Neural cell (in vitro differentiated cells): ENCODE data around the gene RFWD3. TPM values are rescaled to one million over a fixed set of nuclear protein-coding genes. Genes with fewer than 3 reads are reported as not detected.

Experiments
- H2AFZ ChIP-seq: fragments of 200-600, 300-800 bp; sonication (generic), shearing (Covaris generic); 2 replicates; pipeline ENCODE4 v1.6.0; 2014; ENCODE audit warnings: low read depth, mild to moderate bottlenecking, antibody characterized with exemption, low read length, moderate library complexity
- H3F3A ChIP-seq: fragments of 200-600 bp; shearing (Covaris generic); 2 replicates; pipeline ENCODE4 v1.6.1; 2016; ENCODE audit warnings: mild to moderate bottlenecking, moderate library complexity, mixed read lengths, antibody characterized with exemption, low read length; ENCODE audit not compliant: insufficient read depth, poor library complexity, severe bottlenecking
- H3K27ac ChIP-seq: fragments of 200-600, 300-800 bp; sonication (generic), shearing (Covaris generic); 2 replicates; pipeline ENCODE4 v1.5.1; 2014; ENCODE audit warnings: mild to moderate bottlenecking, low read length, moderate library complexity
- H3K27me3 ChIP-seq: fragments of 300-800, 200-600 bp; sonication (generic), shearing (Covaris generic); 2 replicates; pipeline ENCODE4 v1.6.0; 2014; ENCODE audit warnings: mild to moderate bottlenecking, low read depth, low read length, moderate library complexity; ENCODE audit not compliant: insufficient read depth
- H3K36me3 ChIP-seq: fragments of 300-800, 200-600 bp; sonication (generic), shearing (Covaris generic); 2 replicates; pipeline ENCODE4 v1.5.1; 2014; ENCODE audit warnings: mild to moderate bottlenecking, antibody characterized with exemption, low read length, moderate library complexity; ENCODE audit not compliant: insufficient read depth
- H3K4me2 ChIP-seq: fragments of 300-800, 200-600 bp; sonication (generic), shearing (Covaris generic); 2 replicates; pipeline ENCODE4 v1.6.0; 2014; ENCODE audit warnings: mild to moderate bottlenecking, low read length
- H3K4me3 ChIP-seq: fragments of 300-800, 200-600 bp; sonication (generic), shearing (Covaris generic); 2 replicates; pipeline ENCODE4 v1.5.1; 2014; ENCODE audit warnings: mild to moderate bottlenecking, low read length, moderate library complexity
- H3K79me2 ChIP-seq: fragments of 200-600 bp; shearing (Covaris generic); replicated peaks from 2 replicates; pipeline ENCODE4 v1.6.0; 2014; ENCODE audit warnings: mild to moderate bottlenecking, low read length, moderate library complexity; ENCODE audit not compliant: insufficient read depth
- H3K9ac ChIP-seq: fragments of 300-800, 200-600 bp; sonication (generic), shearing (Covaris generic); 2 replicates; pipeline ENCODE4 v1.6.1; 2016; ENCODE audit warnings: mild to moderate bottlenecking, low read length, mixed read lengths
- H3K9me2 ChIP-seq: fragments of 200-600 bp; shearing (Covaris generic); 2 replicates; pipeline ENCODE4 v1.6.1; 2016; ENCODE audit warnings: mild to moderate bottlenecking, low read length, mixed read lengths; ENCODE audit not compliant: insufficient read depth
- H3K9me3 ChIP-seq: fragments of 200-600, 300-800 bp; sonication (generic), shearing (Covaris generic); 2 replicates; pipeline ENCODE4 v1.6.1; 2016; ENCODE audit warnings: mild to moderate bottlenecking, mixed run types, low read length, moderate library complexity, mixed read lengths
- H4K20me1 ChIP-seq: fragments of 200-600 bp; shearing (Covaris generic); 2 replicates; pipeline ENCODE4 v1.6.1; 2016; ENCODE audit warnings: mild to moderate bottlenecking, mixed run types; ENCODE audit not compliant: insufficient read depth
- CTCF ChIP-seq: fragments of 450-650 bp; IDR thresholded peaks from 2 replicates; pipeline ENCODE4 v1.5.1; 2014; ENCODE audit warnings: antibody characterized with exemption, mild to moderate bottlenecking, moderate library complexity; ENCODE audit not compliant: poor library complexity, severe bottlenecking
- EP300 ChIP-seq: fragments of 450-650 bp; conservative IDR thresholded peaks from 2 replicates; pipeline ENCODE4 v1.6.1; 2014; ENCODE audit warnings: antibody characterized with exemption, mild to moderate bottlenecking, moderate library complexity; ENCODE audit not compliant: poor library complexity, severe bottlenecking
- EZH2 ChIP-seq: fragments of 200-600, 300-800 bp; shearing (Covaris generic), sonication (generic); IDR thresholded peaks from 2 replicates; pipeline ENCODE4 v1.6.1; 2014; ENCODE audit warnings: antibody characterized with exemption, low read length, borderline replicate concordance, mild to moderate bottlenecking; ENCODE audit not compliant: insufficient read depth, poor library complexity, severe bottlenecking
- MXI1 ChIP-seq: fragments of 450-650 bp; conservative IDR thresholded peaks from 2 replicates; pipeline ENCODE4 v1.6.1; 2014; ENCODE audit warnings: antibody characterized with exemption, mild to moderate bottlenecking; ENCODE audit not compliant: poor library complexity, severe bottlenecking
- POLR2AphosphoS5 ChIP-seq: IDR thresholded peaks from 2 replicates; pipeline ENCODE4 v1.6.1; 2012
- RAD21 ChIP-seq: fragments of 450-650 bp; conservative IDR thresholded peaks from 2 replicates; pipeline ENCODE4 v1.6.1; 2014; ENCODE audit warnings: antibody characterized with exemption, mild to moderate bottlenecking, moderate library complexity
- REST ChIP-seq: IDR thresholded peaks from 2 replicates; pipeline ENCODE4 v1.6.1; 2012; ENCODE audit warnings: borderline replicate concordance
- SMC3 ChIP-seq: fragments of 450-650 bp; conservative IDR thresholded peaks from 2 replicates; pipeline ENCODE4 v1.6.1; 2014; ENCODE audit warnings: antibody characterized with exemption, mild to moderate bottlenecking, moderate library complexity; ENCODE audit not compliant: poor library complexity
- TAF1 ChIP-seq: IDR thresholded peaks from 2 replicates; pipeline ENCODE4 v1.6.1; 2012; ENCODE audit warnings: low read depth
- polyA plus RNA-seq: library from polyadenylated mRNA; depleted of rRNA; stranded (reverse); fragments of >200 nt; gene quantifications from 2 replicates; pipeline ENCODE4 v1.2.3, GENCODE V29; 2014

RFWD3 gene
- polyA plus RNA-seq, 1 donor from 2014 or later: 10.7 TPM

- H3K79me2 ChIP-seq: peaks cover 30% of the 10 kb centered on the region
- H3K4me3 ChIP-seq: no peak overlapping the region
- no peaks in the 10 kb centered on the region for H3K9me3 ChIP-seq
- H3K27me3 ChIP-seq: no peaks in the 10 kb centered on the region
- no peaks in the 10 kb centered on the region for H3K9me2 ChIP-seq
- H2AFZ ChIP-seq: no peak overlapping the region
- H3F3A ChIP-seq: no peaks in the 10 kb centered on the region
- H3K36me3 ChIP-seq: no peaks in the 10 kb centered on the region
- no peak overlapping the region for H3K4me2 ChIP-seq
- H3K9ac ChIP-seq: no peak overlapping the region
- H3K27ac ChIP-seq: no peak overlapping the region
- H4K20me1 ChIP-seq: no peaks in the 10 kb centered on the region
- TF ChIP-seq EZH2 (no peak), SMC3 (no peak), CTCF (no peak), EP300 (no peak), MXI1 (no peak), REST (no peak), RAD21 (no peak), POLR2AphosphoS5 (no peak), TAF1 (no peak)
Observed at GRCh38 chr16:74578838-74579237, 87.8 kb downstream of the RFWD3 start.

DNA sequence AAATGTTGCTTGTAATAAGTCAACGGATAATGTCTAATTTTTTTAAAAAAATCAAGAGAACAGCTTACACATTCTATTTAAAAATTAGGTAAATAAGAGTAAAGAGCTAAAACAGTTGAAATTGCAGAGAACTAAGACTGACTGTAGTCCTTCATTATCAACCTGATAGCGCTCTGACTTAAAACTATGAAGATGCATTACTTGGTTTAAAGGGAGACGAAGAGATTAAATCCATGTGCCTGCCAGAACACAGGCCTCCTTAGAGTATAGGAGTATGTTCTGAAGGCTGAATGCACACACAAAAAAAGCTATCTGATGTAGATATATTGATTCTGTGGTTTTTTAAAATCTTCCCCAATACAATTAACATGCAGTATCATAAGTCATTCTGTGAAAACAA is 88.2 kb downstream of the RFWD3 start:
- TF ChIP-seq TAF1 (no peak), REST (no peak), EP300 (no peak), MXI1 (no peak), SMC3 (no peak), POLR2AphosphoS5 (no peak), CTCF (no peak), RAD21 (no peak), EZH2 (no peak)
- no peak overlapping the region for H3K27ac ChIP-seq
- no peaks in the 10 kb centered on the region for H3F3A ChIP-seq
- no peaks in the 10 kb centered on the region for H4K20me1 ChIP-seq
- H3K4me2 ChIP-seq: no peak overlapping the region
- no peak overlapping the region for H2AFZ ChIP-seq
- H3K27me3 ChIP-seq: no peaks in the 10 kb centered on the region
- no peaks in the 10 kb centered on the region for H3K9me3 ChIP-seq
- H3K9ac ChIP-seq: no peak overlapping the region
- no peaks in the 10 kb centered on the region for H3K36me3 ChIP-seq
- H3K9me2 ChIP-seq: no peaks in the 10 kb centered on the region
- H3K79me2 ChIP-seq: peaks cover 31% of the 10 kb centered on the region
- no peak overlapping the region for H3K4me3 ChIP-seq
